ENCODE data around the gene AP3S2. TPM values are rescaled to one million over a fixed set of nuclear protein-coding genes. Genes with fewer than 3 reads are reported as not detected.
A peak's percentile ranks its signal among the peaks of the same experiment; 100 is the strongest.

The AP3S2 gene
- total and polyA plus RNA-seq, 2 of the 4 experiments (the other 2 are of a cell fraction), result 12.6 to 34.1 TPM

- H3K4me3 ChIP-seq (ENCODE audit: insufficient read depth, low read depth, low read length), result no peak overlapping the region
- in situ Hi-C loops (cut with MboI; ENCODE audit: low sequenced_read_pairs) (no loop called here), dilution Hi-C loops (cut with HindIII; ENCODE audit: low sequenced_read_pairs, unreplicated experiment) (no loop called here), intact Hi-C loops (cut with micrococcal nuclease) (no loop called here)
- H4K91ac ChIP-seq (ENCODE audit: insufficient read depth, low read depth, low read length), result no peak overlapping the region
- WGBS, 2 experiments (ENCODE audit: extremely low coverage in 2 of 2, insufficient read length in 1 of 2), result 100% methylated on average over 1 of the region's 2 CpGs; no CpG with 5 or more reads in 1 of the 2 experiments
- no peak overlapping the region for H4K8ac ChIP-seq (ENCODE audit: low read depth in 2 of 2, low read length in 2 of 2)
- H3K14ac ChIP-seq (replicated peaks; ENCODE audit: low read depth, low read length), result no peak overlapping the region
- BruUV-seq (replicated peaks), result no TSS peak
- peaks cover 61% of the 10 kb centered on the region for H3K36me3 ChIP-seq (ENCODE audit: control insufficient read depth, insufficient read depth, low read length)
- no peak overlapping the region for H3K4me2 ChIP-seq (ENCODE audit: low read depth, low read length)
- ChIA-PET POLR2A (ENCODE audit: unreplicated experiment) (no interaction called here), CTCF (no interaction called here)
- no peak overlapping the region for H2AK5ac ChIP-seq (ENCODE audit: low read depth, low read length)
- no peak overlapping the region for H2BK5ac ChIP-seq (ENCODE audit: low read depth, low read length, poor library complexity, severe bottlenecking)
- H3K9me1 ChIP-seq (ENCODE audit: insufficient read depth, low read length), result no peaks in the 10 kb centered on the region
- no peak for DNase-seq
- no peak overlapping the region for H3K23ac ChIP-seq (ENCODE audit: low read depth, low read length)
- peaks cover 2% of the 10 kb centered on the region for H3K4me1 ChIP-seq (ENCODE audit: control insufficient read depth, insufficient read depth, low read length)
- H2BK120ac ChIP-seq (ENCODE audit: low read depth, low read length), result no peak overlapping the region
- H4K5ac ChIP-seq (ENCODE audit: low read depth, low read length), result no peak overlapping the region
- H3K27ac ChIP-seq (ENCODE audit: insufficient read depth, low read length), result no peak overlapping the region
- no peaks in the 10 kb centered on the region for H3K79me1 ChIP-seq (ENCODE audit: low read depth in 1 of 2, low read length in 2 of 2)
- H3K56ac ChIP-seq (ENCODE audit: extremely low read depth, insufficient read depth, low read length), result no peak overlapping the region
- peak overlapping the region; percentile 77 for H2AK9ac ChIP-seq (replicated peaks; ENCODE audit: low read depth, low read length, poor library complexity)
- H2AFZ ChIP-seq (replicated peaks; ENCODE audit: low read length, poor library complexity), result no peak overlapping the region
- no peaks in the 10 kb centered on the region for H3K27me3 ChIP-seq (ENCODE audit: control insufficient read depth, insufficient read depth, low read length)
- no peak overlapping the region for H3K9ac ChIP-seq (ENCODE audit: low read depth, low read length)
- H2BK15ac ChIP-seq (ENCODE audit: low read depth, low read length), result no peak overlapping the region
- no peaks in the 10 kb centered on the region for H4K20me1 ChIP-seq (ENCODE audit: insufficient read depth, low read length)
- no peak overlapping the region for H3K18ac ChIP-seq (ENCODE audit: low read depth, low read length)
- peaks cover 6% of the 10 kb centered on the region; the same call in 1 of the 2 replicates for H3K9me3 ChIP-seq (ENCODE audit: control insufficient read depth, insufficient read depth, low read length)
- H3K4ac ChIP-seq (ENCODE audit: low read depth, low read length), result no peak overlapping the region
- TF ChIP-seq MAFK (IDR thresholded peaks at IDR 0.05; ENCODE audit: low read depth, low read length) (no peak), USF2 (IDR thresholded peaks at IDR 0.05; ENCODE audit: low read depth, low read length) (no peak), RFX5 (IDR thresholded peaks at IDR 0.05; ENCODE audit: low read depth, low read length) (no peak), CEBPB (IDR thresholded peaks at IDR 0.05; ENCODE audit: low read depth, low read length) (no peak), CTCF (conservative IDR thresholded peaks at IDR 0.05; ENCODE audit: low read depth, low read length) (no peak), FOS (IDR thresholded peaks at IDR 0.05; ENCODE audit: low read depth, low read length) (no peak), BHLHE40 (IDR thresholded peaks at IDR 0.05; ENCODE audit: low read depth, low read length) (no peak), POLR2A (IDR thresholded peaks at IDR 0.05; ENCODE audit: low read depth, low read length) (no peak), RCOR1 (IDR thresholded peaks at IDR 0.05; ENCODE audit: insufficient replicate concordance, low read length) (no peak), SMC3 (IDR thresholded peaks at IDR 0.05; ENCODE audit: low read depth, low read length) (no peak), MXI1 (IDR thresholded peaks at IDR 0.05; ENCODE audit: borderline replicate concordance, low read depth, low read length) (no peak), MAZ (IDR thresholded peaks at IDR 0.05; ENCODE audit: borderline replicate concordance, low read depth, low read length) (no peak), RAD21 (IDR thresholded peaks at IDR 0.05; ENCODE audit: low read length) (no peak), ELK1 (IDR thresholded peaks at IDR 0.05; ENCODE audit: borderline replicate concordance, low read depth, low read length) (no peak)
- H2BK20ac ChIP-seq (ENCODE audit: low read depth, low read length), result no peak overlapping the region
- no peak for ATAC-seq (ENCODE audit: low read depth)
These were observed 93.8 kb downstream of the AP3S2 start for GRCh38 chr15:89799918-89800498.
